ENCODE measurements around the gene KIRREL3. TPM values are rescaled to one million over a fixed set of nuclear protein-coding genes. Genes with fewer than 3 reads are reported as not detected.

KIRREL3 gene
- total and polyA plus RNA-seq, 2 donors (not counting 3 experiments of a cell fraction or from before 2014, with no cell fraction given) = not detected

DNA sequence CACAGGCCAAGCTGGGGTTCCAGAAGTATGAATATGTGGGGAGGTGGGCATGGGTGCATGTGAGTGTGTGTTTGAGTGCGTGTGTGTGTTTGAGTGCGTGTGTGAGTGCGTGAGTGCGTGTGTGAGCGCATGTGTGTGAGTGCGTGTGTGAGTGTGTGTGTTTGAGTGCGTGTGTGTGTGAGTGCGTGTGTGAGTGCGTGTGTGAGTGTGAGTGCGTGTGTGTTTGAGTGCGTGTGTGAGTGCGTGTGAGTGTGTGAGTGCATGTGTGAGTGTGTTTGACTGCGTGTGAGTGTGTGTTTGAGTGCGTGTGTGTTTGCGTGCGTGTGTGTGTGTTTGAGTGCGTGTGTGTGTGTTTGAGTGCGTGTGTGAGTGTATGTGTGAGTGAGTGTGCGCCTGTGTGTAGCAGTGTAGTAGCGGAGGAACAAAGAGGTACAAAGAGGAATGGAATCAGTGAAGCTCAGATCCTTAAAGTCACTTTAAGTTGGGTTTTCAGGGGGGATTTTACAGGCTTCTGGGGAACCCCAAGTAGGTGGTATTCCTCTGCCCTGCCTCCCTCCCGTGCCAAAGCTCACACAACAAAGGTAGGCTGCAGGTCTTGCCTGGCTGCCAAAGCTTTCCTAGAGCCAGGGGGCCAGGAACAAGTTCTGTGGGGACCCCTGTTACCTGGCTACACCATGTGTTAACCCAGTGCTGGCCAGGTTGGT is 137.1 kb downstream of the KIRREL3 start:
- CTCF ChIA-PET = no interaction called here
- POLR2A ChIA-PET = no interaction called here
- dilution Hi-C loops (cut with MboI; ENCODE audit: extremely low pct_ligation_motif_present, low sequenced_read_pairs) = no loop called here
- H3K9ac ChIP-seq (replicated peaks; ENCODE audit: extremely low read depth, insufficient read depth, low read length) = no peak overlapping the region
- no peak overlapping the region for H3K4me3 ChIP-seq (replicated peaks in 1 of 3; ENCODE audit: insufficient read depth in 1 of 3, low read depth in 1 of 3, low read length in 3 of 3)
- no peak overlapping the region for H3K4me2 ChIP-seq (ENCODE audit: insufficient read depth, low read length)
- no peaks in the 10 kb centered on the region for H3K36me3 ChIP-seq (ENCODE audit: control insufficient read depth in 2 of 2, extremely low read depth in 1 of 2, insufficient read depth in 2 of 2, low read length in 2 of 2)
- H4K20me1 ChIP-seq (replicated peaks; ENCODE audit: control insufficient read depth, extremely low read depth, insufficient read depth, low read length) = no peaks in the 10 kb centered on the region
- no peak for FAIRE-seq
- H3K79me2 ChIP-seq (ENCODE audit: control insufficient read depth, insufficient read depth, low read length) = no peaks in the 10 kb centered on the region
- no peak overlapping the region for H2AFZ ChIP-seq (ENCODE audit: low read depth, low read length)
- intact Hi-C loops (cut with micrococcal nuclease) = no loop called here
- no peaks in the 10 kb centered on the region for H3K4me1 ChIP-seq (ENCODE audit: control insufficient read depth, extremely low read depth, insufficient read depth, low read length)
- H3K9me1 ChIP-seq (replicated peaks; ENCODE audit: control insufficient read depth, extremely low read depth, insufficient read depth, low read length) = no peaks in the 10 kb centered on the region
- no peaks in the 10 kb centered on the region for H3K27me3 ChIP-seq (ENCODE audit: control insufficient read depth in 2 of 2, insufficient read depth in 2 of 2, low read length in 2 of 2)
- no TSS peak for BruUV-seq (replicated peaks)
- no peak for DNase-seq (ENCODE audit: low read depth, low spot score)
- TF ChIP-seq FOS (IDR thresholded peaks at IDR 0.05; ENCODE audit: borderline replicate concordance, insufficient read depth, low read length) (no peak), GATA2 (IDR thresholded peaks at IDR 0.05; ENCODE audit: insufficient read depth, insufficient read length, low read depth, low read length) (no peak), MYC (IDR thresholded peaks at IDR 0.05; ENCODE audit: low read depth, low read length) (no peak)
- H3K9me3 ChIP-seq (replicated peaks; ENCODE audit: control insufficient read depth, insufficient read depth, low read length) = peaks cover 1% of the 10 kb centered on the region
- H3K27ac ChIP-seq (ENCODE audit: insufficient read depth, low read depth, low read length) = no peak overlapping the region

DNA sequence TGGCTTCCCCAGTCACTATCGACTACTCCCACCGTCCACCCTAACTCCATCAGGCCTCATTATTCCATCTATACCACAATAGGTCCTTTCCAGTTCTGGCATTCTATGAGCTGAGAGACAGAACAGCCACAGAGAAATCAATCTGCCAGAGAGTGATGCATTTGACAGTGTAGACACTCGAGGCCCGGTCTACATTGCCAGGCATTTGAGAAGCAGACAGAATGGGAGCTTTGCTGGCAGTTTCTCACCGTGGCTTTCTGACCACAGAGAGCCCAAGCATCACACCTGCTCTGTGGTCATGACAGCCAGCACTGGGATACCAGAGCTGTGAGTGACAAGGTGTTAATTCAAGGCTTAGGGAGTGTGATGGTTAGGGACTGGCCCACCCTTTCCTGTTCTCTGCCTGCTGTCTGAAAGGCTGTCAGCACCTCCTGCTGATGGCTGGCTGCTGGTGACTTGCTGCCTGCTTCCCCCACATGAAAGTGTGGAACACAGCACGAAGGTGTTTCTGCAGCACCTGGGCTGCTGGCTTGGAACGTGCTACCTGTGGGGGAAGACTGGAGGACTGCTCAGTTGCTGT is 137.8 kb downstream of the KIRREL3 start:
- CTCF ChIA-PET = no interaction called here
- dilution Hi-C loops (cut with MboI; ENCODE audit: extremely low pct_ligation_motif_present, low sequenced_read_pairs) = no loop called here

More for the DNA sequence above, 137.8 kb downstream of the KIRREL3 start:
- no peaks in the 10 kb centered on the region for H3K27me3 ChIP-seq (ENCODE audit: control insufficient read depth in 2 of 2, insufficient read depth in 2 of 2, low read length in 2 of 2)
- intact Hi-C loops (cut with micrococcal nuclease) = no loop called here
- no peak for FAIRE-seq
- no peak overlapping the region for H3K4me2 ChIP-seq (ENCODE audit: insufficient read depth, low read length)
- H3K79me2 ChIP-seq (ENCODE audit: control insufficient read depth, insufficient read depth, low read length) = no peaks in the 10 kb centered on the region
- peaks cover 1% of the 10 kb centered on the region for H3K9me3 ChIP-seq (replicated peaks; ENCODE audit: control insufficient read depth, insufficient read depth, low read length)
- POLR2A ChIA-PET = no interaction called here
- H3K4me3 ChIP-seq (replicated peaks in 1 of 3; ENCODE audit: insufficient read depth in 1 of 3, low read depth in 1 of 3, low read length in 3 of 3) = no peak overlapping the region
- no peak overlapping the region for H3K9ac ChIP-seq (replicated peaks; ENCODE audit: extremely low read depth, insufficient read depth, low read length)
- H3K27ac ChIP-seq (ENCODE audit: insufficient read depth, low read depth, low read length) = no peak overlapping the region
- DNase-seq (ENCODE audit: low read depth, low spot score) = no peak
- H3K9me1 ChIP-seq (replicated peaks; ENCODE audit: control insufficient read depth, extremely low read depth, insufficient read depth, low read length) = no peaks in the 10 kb centered on the region
- TF ChIP-seq, protein P1, sequence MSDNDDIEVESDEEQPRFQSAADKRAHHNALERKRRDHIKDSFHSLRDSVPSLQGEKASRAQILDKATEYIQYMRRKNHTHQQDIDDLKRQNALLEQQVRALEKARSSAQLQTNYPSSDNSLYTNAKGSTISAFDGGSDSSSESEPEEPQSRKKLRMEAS (IDR thresholded peaks at IDR 0.05; ENCODE audit: insufficient read depth, insufficient read length) = no peak
- TF ChIP-seq POLR2AphosphoS5 (IDR thresholded peaks at IDR 0.05; ENCODE audit: insufficient read depth, low read depth, low read length) = no peak
- TF ChIP-seq MYC (IDR thresholded peaks at IDR 0.05; ENCODE audit: low read depth, low read length) = no peak
- no peak for TF ChIP-seq EZH2 (IDR thresholded peaks at IDR 0.05; ENCODE audit: borderline replicate concordance, low read depth, low read length, severe bottlenecking)
- BruUV-seq (replicated peaks) = no TSS peak
- no peaks in the 10 kb centered on the region for H3K36me3 ChIP-seq (ENCODE audit: control insufficient read depth in 2 of 2, extremely low read depth in 1 of 2, insufficient read depth in 2 of 2, low read length in 2 of 2)
- H3K4me1 ChIP-seq (ENCODE audit: control insufficient read depth, extremely low read depth, insufficient read depth, low read length) = no peaks in the 10 kb centered on the region
- H2AFZ ChIP-seq (ENCODE audit: low read depth, low read length) = no peak overlapping the region
- H4K20me1 ChIP-seq (replicated peaks; ENCODE audit: control insufficient read depth, extremely low read depth, insufficient read depth, low read length) = no peaks in the 10 kb centered on the region

All from endothelial cell of umbilical vein (primary cell).